K562 (cell line): ENCODE results near the gene SAP25. TPM values are rescaled to one million over a fixed set of nuclear protein-coding genes. Genes with fewer than 3 reads are reported as not detected.

Source experiments
- ARID2 ChIP-seq: fragments of 450-650 bp; IDR thresholded peaks from 2 replicates; pipeline ENCODE4 v1.6.1; 2017; ENCODE audit warnings: antibody characterized with exemption, mild to moderate bottlenecking
- CBX1 ChIP-seq: sonication (generic); IDR thresholded peaks from 2 replicates; pipeline ENCODE4 v1.6.1; 2016; ENCODE audit warnings: antibody characterized with exemption, low read depth, mild to moderate bottlenecking
- CSDE1 ChIP-seq, 2 experiments: fragments of 450-650 bp; IDR thresholded peaks; 2 replicates each; pipeline ENCODE4 v1.6.1; 2016; ENCODE audit warnings: mild to moderate bottlenecking in 1 of 2
- CTCF ChIP-seq, 3 experiments: IDR thresholded peaks in 2 of 3; conservative IDR thresholded peaks in 1 of 3; 2 replicates each; pipeline ENCODE4 v1.5.1; 2011 to 2012; ENCODE audit warnings: low read length in 3 of 3, mild to moderate bottlenecking in 3 of 3, control low read depth in 2 of 3, improper control_type of control experiment in 1 of 3, inconsistent platforms in 1 of 3, low read depth in 1 of 3, mixed read lengths in 1 of 3, moderate library complexity in 1 of 3; ENCODE audit not compliant: insufficient read depth in 2 of 3
- CXXC5 ChIP-seq: fragments of 250-450 bp; sonication (Bioruptor Pico); IDR thresholded peaks from 2 replicates; pipeline ENCODE4 v1.8.0; 2022; ENCODE audit warnings: inconsistent platforms, mild to moderate bottlenecking, moderate library complexity
- E2F4 ChIP-seq: sonication (generic); formaldehyde crosslinking; IDR thresholded peaks from 2 replicates; pipeline ENCODE4 v1.8.0; 2022; ENCODE audit warnings: mild to moderate bottlenecking, low read depth, missing genetic modification reagents
- EHMT2 ChIP-seq: fragments of 450-650 bp; IDR thresholded peaks from 2 replicates; pipeline ENCODE4 v1.6.1; 2018; ENCODE audit warnings: antibody characterized with exemption
- HCFC1 ChIP-seq: IDR thresholded peaks from 2 replicates; pipeline ENCODE4 v1.6.1; 2012; ENCODE audit warnings: low read depth, low read length, improper control_type of control experiment
- KHSRP ChIP-seq: fragments of 450-650 bp; IDR thresholded peaks from 2 replicates; pipeline ENCODE4 v1.6.1; 2017
- MXI1 ChIP-seq: IDR thresholded peaks from 2 replicates; pipeline ENCODE4 v1.6.1; 2011; ENCODE audit warnings: low read depth, mild to moderate bottlenecking, improper control_type of control experiment, low read length
- NELFE ChIP-seq: IDR thresholded peaks from 2 replicates; pipeline ENCODE4 v1.6.1; 2011; ENCODE audit warnings: mild to moderate bottlenecking; ENCODE audit not compliant: insufficient read depth, insufficient read length
- NR2C1 ChIP-seq, 2 experiments: fragments of 450-650 bp; IDR thresholded peaks; 2 replicates each; pipeline ENCODE4 v1.6.1; 2017; ENCODE audit warnings: mild to moderate bottlenecking in 2 of 2, antibody characterized with exemption in 1 of 2, inconsistent platforms in 1 of 2, missing compliant biosample characterization in 1 of 2, missing genetic modification characterization in 1 of 2
- PCBP1 ChIP-seq: fragments of 200-400 bp; formaldehyde crosslinking; IDR thresholded peaks from 2 replicates; pipeline ENCODE4 v1.6.1; 2018; ENCODE audit warnings: mild to moderate bottlenecking, low read depth, low read length; ENCODE audit not compliant: poor library complexity, severe bottlenecking
- SFPQ ChIP-seq: fragments of 200-400 bp; formaldehyde crosslinking; IDR thresholded peaks from 2 replicates; pipeline ENCODE4 v1.6.1; 2017; ENCODE audit warnings: mild to moderate bottlenecking, low read depth, low read length, moderate library complexity
- SRF ChIP-seq, 2 experiments: fragments of 250-450, 450-650 bp in 1 of 2; sonication (Bioruptor Pico) in 1 of 2; sonication (generic) in 1 of 2; formaldehyde crosslinking; IDR thresholded peaks; 2 replicates each; pipeline versions ENCODE4 v1.5.0 to v1.5.1; 2020 to 2022; ENCODE audit warnings: mild to moderate bottlenecking in 1 of 2, missing genetic modification reagents in 1 of 2
- SUPT5H ChIP-seq: fragments of 450-650 bp; IDR thresholded peaks from 2 replicates; pipeline ENCODE4 v1.6.1; 2016
- TEAD1 ChIP-seq, 2 experiments: fragments of 450-650 bp in 1 of 2; sonication (generic) in 1 of 2; formaldehyde crosslinking; IDR thresholded peaks; 2 replicates each; pipeline versions ENCODE4 v1.4.0 to v1.8.0; 2020 to 2022; ENCODE audit warnings: mild to moderate bottlenecking in 2 of 2, missing genetic modification reagents in 1 of 2
- THAP12 ChIP-seq: fragments of 250-450 bp; sonication (Bioruptor Pico); IDR thresholded peaks from 2 replicates; pipeline ENCODE4 v1.9.0; 2021; ENCODE audit warnings: mild to moderate bottlenecking, inconsistent platforms
- ZNF253 ChIP-seq: fragments of 250-450 bp; sonication (Bioruptor Pico); conservative IDR thresholded peaks from 2 replicates; pipeline ENCODE4 v1.6.1; 2021; ENCODE audit warnings: mild to moderate bottlenecking
- ZNF707 ChIP-seq: fragments of 250-450 bp; sonication (Bioruptor Pico); conservative IDR thresholded peaks from 2 replicates; pipeline ENCODE4 v1.8.0; 2022; ENCODE audit warnings: inconsistent platforms, mild to moderate bottlenecking, moderate library complexity
- polyA plus RNA-seq, 8 experiments: library from polyadenylated mRNA; depleted of rRNA in 4 of 8; stranded (reverse) in 5 of 8; unstranded in 3 of 8; fragments of >200 nt; fragmentation: Nextera tagmentation in 2 of 8; fragmentation: Illumina TruSeq in 1 of 8; extraction: Ambion mirVana in 2 of 8; extraction: Trizol in 1 of 8; gene quantifications; 2 replicates each; pipeline versions ENCODE4 v1.2.1 to v1.2.3, GENCODE V29; 2011 to 2014; ENCODE audit warnings: inconsistent platforms in 1 of 8, missing spikeins in 1 of 8
- total RNA-seq, 7 experiments: library from RNA; depleted of rRNA in 6 of 7; stranded (reverse); fragments of >200 nt in 6 of 7; fragmentation: Illumina TruSeq in 2 of 7; extraction: Trizol in 2 of 7; gene quantifications; 2 replicates each; pipeline versions ENCODE4 v1.2.1 to v1.2.3, GENCODE V29; 2011 to 2021; ENCODE audit warnings: low replicate concordance in 1 of 7

The SAP25 gene
- total and polyA plus RNA-seq, 9 of the 15 experiments (the other 6 are each of a cell fraction or from before 2014, with no cell fraction given), result 0.13 to 5.3 (median 0.78) TPM; not detected in 1

- TF ChIP-seq CTCF (IDR thresholded peaks at IDR 0.05 in 2 of 3, conservative IDR thresholded peaks at IDR 0.05 in 1 of 3; ENCODE audit: insufficient read depth in 2 of 3, low read depth in 1 of 3, low read length in 3 of 3), result 0 out of 6 replicates have a peak, but pooled peaks of 1 of the 3 experiments have one; percentile 18
- TF ChIP-seq ZNF707 (CRISPR knock-in tag), result no peak
- TF ChIP-seq NR2C1 (IDR thresholded peaks at IDR 0.05), result 0 out of 2 replicates have a peak, but pooled peaks have one; percentile 34
- no peak for TF ChIP-seq NR2C1 (tag; IDR thresholded peaks at IDR 0.05)
- peak; percentile 12; the same call in 1 of the 2 replicates for TF ChIP-seq CBX1
- TF ChIP-seq CSDE1 (IDR thresholded peaks at IDR 0.05), result no peak
- TF ChIP-seq CXXC5, result peak; percentile 78
- TF ChIP-seq TEAD1 (CRISPR knock-in tag; IDR thresholded peaks at IDR 0.05), result no peak
- no peak for TF ChIP-seq ARID2
- no peak for TF ChIP-seq EHMT2
- TF ChIP-seq THAP12, result no peak
- TF ChIP-seq ZNF253 (CRISPR knock-in tag), result no peak
- no peak for TF ChIP-seq MXI1
- TF ChIP-seq KHSRP, result no peak
- no peak for TF ChIP-seq SRF (CRISPR knock-in tag; IDR thresholded peaks at IDR 0.05)
- peak; percentile 4; the same call in 1 of the 2 replicates for TF ChIP-seq HCFC1
- no peak for TF ChIP-seq E2F4 (CRISPR knock-in tag)
- TF ChIP-seq NELFE, result no peak
- TF ChIP-seq SFPQ, result no peak
- peak; percentile 6 for TF ChIP-seq PCBP1
- no peak for TF ChIP-seq SUPT5H
Observed at GRCh38 chr7:100604976-100605911, 31.5 kb upstream of the SAP25 start (continued).
